Fibroblast of lung (primary cell): Measurements from ENCODE around the gene SYT14. TPM values are rescaled to one million over a fixed set of nuclear protein-coding genes. Genes with fewer than 3 reads are reported as not detected.

Experiments
- DNase-seq, 2 donors: peaks; one replicate each; pipeline versions ENCODE4 v3.0.0 to v3.0.0-alpha.2; 2010; ENCODE audit warnings: low read depth in 2 of 2
- H2AFZ ChIP-seq: 2 replicates; pipeline ENCODE4 v1.5.1; 2012; ENCODE audit warnings: low read length, control low read depth, inconsistent platforms
- H3K27ac ChIP-seq: 2 replicates; pipeline ENCODE4 v1.5.1; 2011; ENCODE audit warnings: low read length, control low read depth; ENCODE audit not compliant: insufficient read depth
- H3K27me3 ChIP-seq: 2 replicates; pipeline ENCODE4 v1.5.1; 2011; ENCODE audit warnings: mild to moderate bottlenecking, low read length; ENCODE audit not compliant: control insufficient read depth, insufficient read depth
- H3K36me3 ChIP-seq: 2 replicates; pipeline ENCODE4 v1.5.1; 2011; ENCODE audit warnings: low read length; ENCODE audit not compliant: control insufficient read depth, insufficient read depth
- H3K4me1 ChIP-seq: 2 replicates; pipeline ENCODE4 v1.5.1; 2011; ENCODE audit warnings: low read length; ENCODE audit not compliant: control insufficient read depth, insufficient read depth; ENCODE audit errors: extremely low read depth
- H3K4me2 ChIP-seq: 2 replicates; pipeline ENCODE4 v1.5.1; 2011; ENCODE audit warnings: low read length, control low read depth; ENCODE audit not compliant: insufficient read depth; ENCODE audit errors: extremely low read depth
- H3K4me3 ChIP-seq, 4 experiments: fragments of 200-600 bp in 1 of 4; sonication (generic) in 1 of 4; replicated peaks in 1 of 4; 2 replicates each; pipeline ENCODE4 v1.5.1; 2011 to 2016; ENCODE audit warnings: low read length in 4 of 4, low read depth in 3 of 4, mild to moderate bottlenecking in 3 of 4, control low read depth in 2 of 4, inconsistent platforms in 1 of 4, mixed read lengths in 1 of 4; ENCODE audit not compliant: insufficient read depth in 1 of 4; ENCODE audit errors: control extremely low read depth in 1 of 4
- H3K79me2 ChIP-seq: 2 replicates; pipeline ENCODE4 v1.5.1; 2012; ENCODE audit warnings: mild to moderate bottlenecking, low read length, inconsistent platforms; ENCODE audit not compliant: control insufficient read depth, insufficient read depth
- H3K9ac ChIP-seq: 2 replicates; pipeline ENCODE4 v1.5.1; 2011; ENCODE audit warnings: mild to moderate bottlenecking, low read length, control low read depth; ENCODE audit not compliant: insufficient read depth
- H3K9me3 ChIP-seq: 2 replicates; pipeline ENCODE4 v1.5.1; 2012; ENCODE audit warnings: low read depth, low read length; ENCODE audit not compliant: control insufficient read depth, insufficient read depth
- H4K20me1 ChIP-seq: 2 replicates; pipeline ENCODE4 v1.5.1; 2011; ENCODE audit warnings: low read length; ENCODE audit not compliant: control insufficient read depth, insufficient read depth; ENCODE audit errors: extremely low read depth
- CTCF ChIP-seq, 2 donors: IDR thresholded peaks in 1 of 2; conservative IDR thresholded peaks in 1 of 2; 1 replicate in 1 of 2; 2 replicates in 1 of 2; pipeline ENCODE4 v1.5.1; 2011 to 2012; ENCODE audit warnings: low read length in 2 of 2, control low read depth in 1 of 2, inconsistent platforms in 1 of 2, low read depth in 1 of 2, mild to moderate bottlenecking in 1 of 2
- EZH2 ChIP-seq: IDR thresholded peaks from 2 replicates; pipeline ENCODE4 v1.5.1; 2012; ENCODE audit warnings: low read length, control low read depth, mild to moderate bottlenecking; ENCODE audit errors: missing control alignments
- polyA plus RNA-seq, 2 donors: library from polyadenylated mRNA; depleted of rRNA in 1 of 2; stranded (reverse) in 1 of 2; unstranded in 1 of 2; fragments of >200 nt; gene quantifications; 2 replicates each; pipeline ENCODE4 v1.2.1, GENCODE V29; 2011 to 2012; ENCODE audit warnings: missing spikeins in 1 of 2
- total RNA-seq: library from RNA; depleted of rRNA; stranded (reverse); fragments of >200 nt; gene quantifications from 2 replicates; pipeline ENCODE4 v1.2.1, GENCODE V29; 2014

The SYT14 gene
- total and polyA plus RNA-seq, 2 donors (not counting 1 experiment from before 2014, with no cell fraction given) = 0.84 to 0.99 TPM

GRCh38 chr1:210085359-210085758 lies 147.3 kb downstream of the SYT14 start:
- Histone ChIP-seq H3K27ac (no peak overlapping the region), H3K36me3 (no peaks in the 10 kb centered on the region)

DNA sequence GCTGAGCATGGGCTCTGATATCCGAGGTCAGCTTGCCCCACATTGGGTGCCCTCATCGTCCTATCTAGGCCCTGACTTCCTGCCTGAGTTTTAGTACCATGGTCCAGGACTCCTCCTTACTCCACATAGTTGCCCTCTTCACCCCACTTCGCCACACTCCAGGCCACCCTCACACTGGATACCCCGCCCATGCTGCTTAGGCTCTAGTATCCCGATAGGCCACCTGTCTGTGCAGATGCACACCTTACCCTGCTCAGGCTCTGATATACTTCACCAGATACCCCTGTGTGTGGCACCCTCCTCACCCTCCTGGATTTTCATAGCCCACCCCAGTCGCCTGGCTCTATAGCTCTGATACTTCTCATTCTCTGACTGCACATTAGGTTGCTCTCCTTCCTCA lies 149.0 kb downstream of the SYT14 start:
- Histone ChIP-seq H3K4me1 (no peaks in the 10 kb centered on the region), H3K4me3 (no peak overlapping the region), H3K27me3 (no peaks in the 10 kb centered on the region), H3K9ac (no peak overlapping the region), H2AFZ (no peak overlapping the region), H3K4me2 (no peak overlapping the region), H3K9me3 (no peaks in the 10 kb centered on the region), H4K20me1 (no peaks in the 10 kb centered on the region), H3K36me3 (no peaks in the 10 kb centered on the region), H3K79me2 (no peaks in the 10 kb centered on the region), H3K27ac (no peak overlapping the region)
- no peak for TF ChIP-seq CTCF (conservative IDR thresholded peaks at IDR 0.05 in 1 of 2, IDR thresholded peaks at IDR 0.05 in 1 of 2; ENCODE audit: low read depth in 1 of 2, low read length in 2 of 2)
- no peak for TF ChIP-seq EZH2
- DNase-seq = no peak

More at GRCh38 chr1:210085359-210085758, 147.3 kb downstream of the SYT14 start:
- no peaks in the 10 kb centered on the region for H3K9me3 ChIP-seq
- no peak overlapping the region for H3K9ac ChIP-seq
- no peaks in the 10 kb centered on the region for H3K79me2 ChIP-seq
- H4K20me1 ChIP-seq = no peaks in the 10 kb centered on the region
- no peak overlapping the region for H3K4me2 ChIP-seq
- no peak overlapping the region for H2AFZ ChIP-seq
- H3K4me3 ChIP-seq = no peak overlapping the region
- H3K4me1 ChIP-seq = no peaks in the 10 kb centered on the region
- TF ChIP-seq EZH2 (no peak), CTCF (conservative IDR thresholded peaks at IDR 0.05 in 1 of 2, IDR thresholded peaks at IDR 0.05 in 1 of 2; ENCODE audit: low read depth in 1 of 2, low read length in 2 of 2) (no peak)
- no peaks in the 10 kb centered on the region for H3K27me3 ChIP-seq
- no peak for DNase-seq

GRCh38 chr1:210089855-210090254 lies 151.8 kb downstream of the SYT14 start:
- Histone ChIP-seq H3K4me1 (no peaks in the 10 kb centered on the region), H3K27ac (no peak overlapping the region), H3K4me3 (no peak overlapping the region), H2AFZ (no peak overlapping the region), H3K36me3 (no peaks in the 10 kb centered on the region), H3K27me3 (no peaks in the 10 kb centered on the region), H3K9ac (no peak overlapping the region), H3K9me3 (no peaks in the 10 kb centered on the region), H3K4me2 (no peak overlapping the region), H4K20me1 (no peaks in the 10 kb centered on the region), H3K79me2 (no peaks in the 10 kb centered on the region)
- DNase-seq = no peak
- no peak for TF ChIP-seq EZH2
- TF ChIP-seq CTCF (conservative IDR thresholded peaks at IDR 0.05 in 1 of 2, IDR thresholded peaks at IDR 0.05 in 1 of 2; ENCODE audit: low read depth in 1 of 2, low read length in 2 of 2) = no peak
